ENCODE measurements around the gene PIK3R5. TPM values are rescaled to one million over a fixed set of nuclear protein-coding genes. Genes with fewer than 3 reads are reported as not detected.

Gene PIK3R5
- total RNA-seq, 1 donor from 2014 or later = 14.5 TPM

- Mint-ChIP-seq H3K4me3 (ENCODE audit: unreplicated experiment) (peak overlapping the region; percentile 70), H3K36me3 (ENCODE audit: low read depth, unreplicated experiment) (peaks cover 22% of the 10 kb centered on the region), H3K27me3 (ENCODE audit: unreplicated experiment) (peaks cover 7% of the 10 kb centered on the region), H3K27ac (ENCODE audit: unreplicated experiment) (peak overlapping the region; percentile 48), H3K9me3 (ENCODE audit: unreplicated experiment) (no peaks in the 10 kb centered on the region), H3K4me1 (ENCODE audit: unreplicated experiment) (peaks cover 11% of the 10 kb centered on the region)
- TF ChIP-seq CTCF (IDR thresholded peaks at IDR 0.05; ENCODE audit: unreplicated experiment) = no peak
- DNase-seq (ENCODE audit: low spot score) = no peak
Measured at GRCh38 chr17:8966926-8967325, 1.4 kb upstream of the PIK3R5 start.

DNA sequence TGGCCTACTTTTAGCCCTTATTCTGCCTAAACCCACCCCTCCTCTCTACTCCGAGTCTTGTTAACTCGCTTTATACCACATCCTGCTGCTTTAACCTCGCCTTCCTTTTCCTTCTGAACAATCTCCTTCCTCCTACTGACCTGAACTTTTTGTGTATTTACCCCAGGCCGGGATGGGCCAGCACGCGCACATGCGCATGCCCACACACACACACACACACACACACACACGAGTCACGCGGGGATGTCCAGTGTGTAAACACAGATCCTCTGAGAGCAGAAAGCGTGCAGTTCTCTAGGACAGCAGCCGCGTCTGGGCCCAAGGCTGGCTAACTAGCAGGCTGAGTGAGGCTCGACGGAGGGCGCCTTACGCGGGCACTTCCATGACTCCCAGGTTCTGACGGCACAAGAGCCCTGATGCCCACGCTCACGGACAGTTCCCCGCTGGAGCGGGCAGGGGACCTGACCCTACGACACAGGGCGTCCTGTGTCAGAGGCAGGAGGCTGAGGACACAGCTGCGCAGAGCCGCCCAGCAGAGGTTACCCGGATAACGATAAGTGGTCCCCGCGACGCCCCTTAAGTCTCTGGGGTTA lies 610 bp downstream of the PIK3R5 start:
- Mint-ChIP-seq H3K4me3 (ENCODE audit: unreplicated experiment) (peak overlapping the region; percentile 93), H3K27ac (ENCODE audit: unreplicated experiment) (peak overlapping the region; percentile 52), H3K9me3 (ENCODE audit: unreplicated experiment) (no peaks in the 10 kb centered on the region), H3K36me3 (ENCODE audit: low read depth, unreplicated experiment) (peaks cover 24% of the 10 kb centered on the region), H3K27me3 (ENCODE audit: unreplicated experiment) (peaks cover 8% of the 10 kb centered on the region), H3K4me1 (ENCODE audit: unreplicated experiment) (peaks cover 11% of the 10 kb centered on the region)
- TF ChIP-seq CTCF (IDR thresholded peaks at IDR 0.05; ENCODE audit: unreplicated experiment) = no peak
- peak; percentile 7 for DNase-seq (ENCODE audit: low spot score)

DNA sequence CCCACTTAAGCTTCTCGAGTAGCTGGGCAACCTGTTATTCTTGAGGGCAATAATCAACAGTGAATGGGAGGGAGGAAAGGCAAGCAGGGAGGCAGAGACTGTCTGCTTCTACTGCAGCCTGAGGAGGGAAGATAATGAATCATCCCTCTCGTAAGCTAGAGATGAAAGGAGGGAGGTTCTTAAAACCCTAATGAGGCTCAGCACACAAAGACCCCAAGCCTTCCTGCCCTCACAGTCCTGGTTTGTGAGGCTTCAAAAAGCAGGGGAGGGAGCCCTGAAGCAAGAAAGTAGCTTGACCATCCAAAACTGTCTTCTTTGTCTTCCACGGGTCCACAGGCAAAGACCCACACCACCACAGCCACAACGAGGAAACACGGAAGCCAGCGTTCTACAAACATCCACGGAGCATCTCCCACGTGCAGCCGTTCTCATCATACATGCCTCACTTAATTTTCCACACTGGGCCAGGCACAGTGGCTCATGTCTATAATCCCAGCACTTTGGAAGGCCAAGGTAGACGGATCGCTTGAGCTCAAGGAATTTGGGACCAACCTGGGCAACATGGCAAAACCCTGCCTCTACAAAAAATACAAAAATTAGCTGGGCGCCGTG lies 1.8 kb downstream of the PIK3R5 start:
- Mint-ChIP-seq H3K9me3 (ENCODE audit: unreplicated experiment) (no peaks in the 10 kb centered on the region), H3K4me3 (ENCODE audit: unreplicated experiment) (no peak overlapping the region), H3K27me3 (ENCODE audit: unreplicated experiment) (peaks cover 8% of the 10 kb centered on the region), H3K4me1 (ENCODE audit: unreplicated experiment) (peaks cover 11% of the 10 kb centered on the region), H3K27ac (ENCODE audit: unreplicated experiment) (peak overlapping the region; percentile 5), H3K36me3 (ENCODE audit: low read depth, unreplicated experiment) (peaks cover 24% of the 10 kb centered on the region)
- TF ChIP-seq CTCF (IDR thresholded peaks at IDR 0.05; ENCODE audit: unreplicated experiment) = no peak
- DNase-seq (ENCODE audit: low spot score) = no peak

DNA sequence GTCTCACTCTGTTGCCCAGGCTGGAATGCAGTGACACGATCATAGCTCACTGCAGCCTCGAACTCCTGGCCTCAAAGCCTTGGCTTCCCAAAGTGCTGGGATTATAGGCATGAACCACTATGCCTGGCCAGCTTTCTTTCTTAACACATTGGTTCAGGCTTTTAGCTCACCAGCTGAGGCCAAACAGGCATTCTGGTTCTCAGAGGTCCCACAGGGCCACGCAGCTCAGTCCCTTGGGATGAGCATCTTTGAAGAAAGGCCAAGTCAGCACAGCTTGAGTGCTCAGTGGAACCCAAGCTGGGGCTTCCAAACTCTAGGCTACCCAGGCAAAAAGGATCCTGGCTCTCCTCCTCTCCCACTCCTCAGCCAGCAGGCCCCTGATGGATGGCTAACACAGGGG lies 2.5 kb downstream of the PIK3R5 start:
- peaks cover 8% of the 10 kb centered on the region for H3K27me3 Mint-ChIP-seq (ENCODE audit: unreplicated experiment)
- H3K9me3 Mint-ChIP-seq (ENCODE audit: unreplicated experiment) = no peaks in the 10 kb centered on the region
- H3K27ac Mint-ChIP-seq (ENCODE audit: unreplicated experiment) = no peak overlapping the region
- peaks cover 18% of the 10 kb centered on the region for H3K36me3 Mint-ChIP-seq (ENCODE audit: low read depth, unreplicated experiment)
- DNase-seq (ENCODE audit: low spot score) = no peak
- peaks cover 11% of the 10 kb centered on the region for H3K4me1 Mint-ChIP-seq (ENCODE audit: unreplicated experiment)
- H3K4me3 Mint-ChIP-seq (ENCODE audit: unreplicated experiment) = no peak overlapping the region
- no peak for TF ChIP-seq CTCF (IDR thresholded peaks at IDR 0.05; ENCODE audit: unreplicated experiment)

GRCh38 chr17:8961829-8962228 lies 3.7 kb downstream of the PIK3R5 start:
- peaks cover 8% of the 10 kb centered on the region for H3K27me3 Mint-ChIP-seq (ENCODE audit: unreplicated experiment)
- TF ChIP-seq CTCF (IDR thresholded peaks at IDR 0.05; ENCODE audit: unreplicated experiment) = no peak

More at GRCh38 chr17:8961829-8962228, 3.7 kb downstream of the PIK3R5 start:
- peaks cover 13% of the 10 kb centered on the region for H3K36me3 Mint-ChIP-seq (ENCODE audit: low read depth, unreplicated experiment)
- DNase-seq (ENCODE audit: low spot score) = no peak
- H3K4me1 Mint-ChIP-seq (ENCODE audit: unreplicated experiment) = peaks cover 12% of the 10 kb centered on the region
- H3K4me3 Mint-ChIP-seq (ENCODE audit: unreplicated experiment) = no peak overlapping the region
- no peak overlapping the region for H3K27ac Mint-ChIP-seq (ENCODE audit: unreplicated experiment)
- H3K9me3 Mint-ChIP-seq (ENCODE audit: unreplicated experiment) = no peaks in the 10 kb centered on the region

Measured in endothelial cell (in vitro differentiated cells).